CD4-positive, alpha-beta T cell treated with Interleukin-6 at 100 ng/mL for 8 hours (primary cell): ENCODE data around the gene LRRC47.

Source experiments
- DNase-seq: peaks from one replicate; pipeline ENCODE4 v3.0.0-alpha.2; 2020; ENCODE audit warnings: mixed read lengths, low spot score

LRRC47 gene

GRCh38 chr1:3786468-3787348 lies 9.6 kb downstream of the LRRC47 start:
- no peak for DNase-seq

GRCh38 chr1:3785456-3786157 lies 10.7 kb downstream of the LRRC47 start:
- no peak for DNase-seq

GRCh38 chr1:3785045-3785444 lies 11.3 kb downstream of the LRRC47 start:
- DNase-seq = no peak

- no peak for DNase-seq
These were observed 12.4 kb downstream of the LRRC47 start for GRCh38 chr1:3783651-3784474.

DNA sequence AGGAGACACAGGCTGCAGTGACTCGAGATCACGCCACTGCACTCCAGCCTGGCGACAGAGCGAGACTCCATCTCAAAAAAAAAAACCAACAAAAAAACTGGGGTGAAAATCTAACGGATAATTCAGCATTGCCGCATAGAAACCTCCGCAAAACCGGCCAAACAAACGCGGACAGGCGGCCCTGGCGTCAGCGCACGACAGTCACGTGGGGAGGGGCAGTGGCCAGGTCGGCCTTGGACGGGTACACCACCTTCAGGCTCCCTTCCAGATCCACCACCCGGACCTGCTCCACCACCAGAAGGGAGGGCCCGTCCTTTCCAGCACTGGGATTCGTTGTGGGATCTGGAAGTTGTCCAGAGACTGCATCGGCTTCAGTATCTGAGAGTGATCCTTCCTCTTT lies 15.4 kb downstream of the LRRC47 start:
- DNase-seq = no peak

- DNase-seq = no peak
These were observed 16.3 kb downstream of the LRRC47 start for GRCh38 chr1:3779912-3780416.

DNA sequence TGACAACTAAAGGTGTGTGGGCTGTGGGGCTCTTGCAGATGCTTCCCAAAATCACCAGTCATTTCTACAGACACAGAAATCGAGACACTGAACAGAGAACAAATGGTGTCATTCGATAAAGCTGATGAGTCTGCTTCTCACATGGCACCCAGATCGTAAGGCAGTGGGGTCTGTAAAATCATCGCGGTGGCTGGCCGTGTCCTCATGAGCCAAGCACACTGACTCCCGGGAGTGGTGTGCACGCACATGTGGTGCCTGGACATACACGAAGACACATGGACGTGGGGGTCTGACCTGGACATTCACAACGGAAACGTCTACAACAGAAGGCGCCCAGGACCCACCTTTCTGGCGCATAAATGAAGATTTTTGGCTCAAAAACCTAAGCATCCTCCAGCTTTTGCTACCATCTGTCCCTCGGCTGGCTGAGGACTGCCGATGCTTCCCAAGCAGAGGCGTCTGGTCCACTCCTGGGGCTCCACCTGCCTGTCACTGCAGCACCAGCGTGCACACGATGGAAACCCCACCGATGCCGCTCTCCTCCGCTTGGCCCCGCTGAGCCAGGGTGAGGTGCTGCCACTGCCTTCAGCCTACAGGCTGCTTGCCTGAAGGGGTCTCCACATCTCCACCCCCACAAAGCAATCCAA lies 16.9 kb downstream of the LRRC47 start:
- no peak for DNase-seq

DNA sequence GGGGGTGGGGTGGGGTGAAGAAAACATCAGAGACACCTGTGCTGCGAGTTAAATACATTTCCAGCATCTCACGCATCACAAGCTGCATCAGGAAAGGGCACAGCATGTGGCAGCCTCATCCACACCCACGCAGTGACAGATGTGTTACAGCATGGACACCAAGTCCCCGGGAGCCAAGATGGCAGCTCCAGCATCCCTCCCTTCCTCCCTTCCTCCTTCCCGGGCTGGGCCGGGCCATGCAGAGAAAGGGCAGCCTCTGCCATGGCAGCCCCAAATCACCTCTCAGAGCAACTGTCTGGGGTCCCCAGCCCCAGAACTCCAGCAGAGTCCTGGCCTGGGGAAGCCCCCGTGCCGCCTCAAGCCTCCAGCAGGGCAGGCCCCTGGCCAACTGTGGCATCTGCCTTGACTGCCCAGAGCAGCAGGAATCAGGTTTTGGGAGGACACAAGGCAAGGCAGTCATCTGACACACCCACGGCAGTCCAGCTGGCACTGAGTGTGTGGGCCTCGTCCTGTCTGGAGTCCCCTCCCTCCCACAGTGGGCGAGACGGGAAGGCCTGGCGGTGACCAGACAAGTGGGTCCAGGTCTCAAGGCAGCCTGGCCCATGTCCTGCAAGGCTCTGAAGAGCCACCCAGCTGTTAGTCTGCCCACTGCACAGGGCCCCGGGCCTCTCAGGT lies 17.6 kb downstream of the LRRC47 start:
- no peak for DNase-seq

GRCh38 chr1:3777647-3778589 lies 18.4 kb downstream of the LRRC47 start:
- DNase-seq = no peak

DNA sequence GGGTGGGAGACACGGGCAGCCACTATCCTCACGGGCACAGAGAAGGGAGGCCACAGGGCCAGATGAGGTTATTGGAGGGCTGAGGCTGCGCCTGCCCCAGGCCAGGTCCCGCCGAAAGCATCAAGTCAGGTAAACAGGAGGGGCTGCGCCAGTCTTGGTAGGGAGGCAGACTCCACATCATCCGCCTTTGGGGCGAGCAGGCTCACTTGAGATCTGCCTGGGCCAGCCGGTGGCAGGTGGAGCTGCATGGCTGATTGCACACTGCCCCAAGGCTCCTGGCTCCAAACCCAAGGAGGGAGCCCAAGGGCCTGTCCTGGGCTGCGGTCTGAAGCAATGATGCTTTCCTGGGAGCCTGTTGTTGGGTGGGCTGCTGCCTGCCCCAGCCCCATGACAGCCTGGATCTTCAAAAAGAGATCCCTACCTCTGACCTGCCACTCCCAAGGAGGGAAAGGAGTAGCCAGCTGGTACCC lies 19.2 kb downstream of the LRRC47 start:
- no peak for DNase-seq

DNA sequence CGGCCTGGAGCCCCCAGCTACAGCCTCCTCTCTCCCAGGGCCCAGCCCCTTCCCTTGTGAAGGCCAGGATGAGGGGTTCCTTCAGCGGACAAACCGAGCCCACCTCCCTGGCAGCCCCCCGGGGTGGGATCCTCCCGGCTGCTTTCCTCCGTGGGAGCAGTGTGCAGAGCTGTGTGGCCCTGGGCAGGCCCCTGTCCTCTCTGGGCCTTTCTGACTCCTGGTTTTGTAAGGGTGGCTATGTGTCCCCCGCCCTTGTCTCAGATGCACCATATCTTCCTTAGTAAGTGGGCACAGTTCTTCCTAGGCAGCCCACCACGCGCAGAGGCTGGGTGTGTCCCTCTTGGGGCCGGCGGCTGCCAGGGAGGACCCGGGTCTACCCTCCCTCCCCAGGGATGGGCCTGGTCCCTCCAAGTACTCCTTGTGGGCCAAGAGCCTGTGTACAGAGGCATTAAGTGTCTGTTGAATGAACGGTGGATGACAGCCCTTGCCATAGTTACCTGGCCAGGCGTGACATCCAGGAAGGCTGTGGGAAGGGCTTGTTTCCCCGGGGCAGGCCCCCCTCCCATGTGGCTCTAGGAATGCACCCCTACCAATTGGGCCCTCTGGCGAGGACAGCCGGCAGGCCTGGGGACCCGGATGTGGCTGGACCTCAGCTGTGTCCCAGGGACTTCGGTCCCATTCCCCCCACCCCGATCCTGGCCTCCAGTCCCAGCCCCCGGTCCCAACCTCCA lies 19.9 kb downstream of the LRRC47 start:
- DNase-seq = no peak

GRCh38 chr1:3775490-3776230 lies 20.6 kb downstream of the LRRC47 start:
- DNase-seq = peak; percentile 44

GRCh38 chr1:3774946-3775489 lies 21.3 kb downstream of the LRRC47 start:
- no peak for DNase-seq

DNA sequence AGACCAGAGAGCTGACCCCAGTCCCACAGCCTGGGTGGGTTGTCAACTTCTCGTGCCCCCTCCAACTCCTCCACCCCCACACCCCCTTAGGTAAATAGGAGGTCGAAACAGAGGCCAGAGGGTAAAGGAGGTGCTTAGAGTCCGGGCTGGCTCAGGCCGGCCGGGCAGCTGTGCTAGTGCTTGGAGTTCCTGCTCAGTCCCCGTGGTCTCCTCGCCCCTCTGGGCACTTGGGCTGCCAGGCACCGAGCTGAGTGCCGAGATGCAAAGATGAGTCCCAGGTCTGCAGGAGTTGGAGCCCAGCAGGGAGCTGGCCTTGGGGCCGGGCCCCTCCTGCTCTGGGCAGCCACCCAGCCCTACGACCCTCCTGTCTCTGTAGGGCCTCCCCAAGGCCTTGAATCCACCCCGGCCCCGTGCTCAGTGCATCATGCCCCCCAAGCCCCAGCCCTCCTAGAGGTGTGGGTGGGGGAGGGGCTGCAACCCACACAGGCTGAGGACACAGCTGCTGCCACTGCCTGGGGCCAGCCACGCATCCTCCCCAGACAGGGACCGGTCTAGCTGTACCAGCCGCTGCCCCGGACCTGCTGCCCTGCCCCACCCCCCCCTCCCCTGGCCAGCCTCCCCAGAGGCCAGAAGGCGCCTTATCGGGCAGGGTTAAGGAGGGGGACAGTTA lies 21.9 kb downstream of the LRRC47 start:
- no peak for DNase-seq

DNA sequence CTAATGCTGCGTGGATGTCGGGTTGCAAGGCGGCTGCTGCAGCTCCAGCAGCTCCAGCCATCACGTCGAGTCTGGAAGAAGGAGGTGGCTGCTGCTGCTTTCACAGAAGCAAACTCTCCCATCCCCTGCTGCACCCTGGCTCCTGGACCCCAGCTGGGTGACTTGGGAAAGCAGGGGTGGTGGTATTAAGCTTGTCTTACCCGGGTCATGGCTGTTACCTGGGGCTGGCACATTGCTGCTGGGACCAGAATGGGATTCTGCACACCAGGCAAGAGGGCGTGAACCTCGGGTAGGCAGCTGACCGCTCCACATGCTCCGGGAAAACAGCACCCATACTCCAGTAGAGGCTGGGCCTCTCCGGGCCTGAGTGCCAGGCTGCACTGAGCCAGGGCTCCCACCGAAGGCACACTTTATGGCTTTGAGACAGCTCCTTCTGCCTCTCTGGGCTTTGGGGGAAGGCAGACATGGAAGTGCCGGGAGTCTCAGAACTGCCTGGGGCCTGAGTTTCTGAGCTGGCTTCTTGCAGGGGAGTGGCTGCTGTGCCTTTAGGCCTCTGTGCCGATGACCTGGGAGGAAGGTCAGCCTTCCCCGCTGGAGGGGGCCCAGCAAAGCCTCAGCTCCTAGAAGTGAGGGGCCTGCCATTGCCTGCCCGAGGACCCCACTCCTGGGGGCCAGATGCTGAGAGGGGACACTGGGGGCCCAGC lies 22.6 kb downstream of the LRRC47 start:
- DNase-seq = no peak

- no peak for DNase-seq
These were observed 23.4 kb downstream of the LRRC47 start, which contains the start of gene SMIM1 for GRCh38 chr1:3772715-3773571. Gene SMIM1, plus strand, starts transcription at chr1:3772749. Its CDS starts 2,625 bp downstream, at chr1:3775374.
